ENCODE data around the gene MMP13. TPM values are rescaled to one million over a fixed set of nuclear protein-coding genes. Genes with fewer than 3 reads are reported as not detected.

The MMP13 gene
- total RNA-seq, 1 experiment from 2014 or later: not detected

- Histone ChIP-seq H3K79me1 (ENCODE audit: insufficient read depth, low read depth, low read length, poor library complexity, severe bottlenecking) (no peaks in the 10 kb centered on the region), H3K79me2 (ENCODE audit: insufficient read depth, low read length) (no peaks in the 10 kb centered on the region), H3K4me2 (ENCODE audit: insufficient read depth, insufficient read length, low read length) (no peak overlapping the region), H2BK5ac (ENCODE audit: insufficient read length, low read length) (no peak overlapping the region), H2BK120ac (ENCODE audit: low read depth, low read length, poor library complexity, severe bottlenecking) (no peak overlapping the region), H3T11ph (ENCODE audit: low read length) (no peak overlapping the region), H4K8ac (replicated peaks; ENCODE audit: insufficient read length, low read depth, low read length) (no peak overlapping the region), H4K91ac (ENCODE audit: insufficient read length, low read depth, low read length) (no peak overlapping the region), H2BK12ac (ENCODE audit: insufficient read length, low read depth, low read length) (no peak overlapping the region), H3K9me3 (ENCODE audit: control insufficient read depth, low read depth, low read length) (no peaks in the 10 kb centered on the region), H2BK15ac (ENCODE audit: low read depth, low read length) (no peak overlapping the region), H3K18ac (ENCODE audit: insufficient read length, low read depth, low read length) (no peak overlapping the region), H2AFZ (ENCODE audit: low read length) (no peak overlapping the region), H3K4ac (ENCODE audit: low read depth, low read length) (no peak overlapping the region), H2AK5ac (ENCODE audit: insufficient read length, low read length) (no peak overlapping the region), H3K14ac (ENCODE audit: insufficient read depth, low read length) (no peak overlapping the region), H3K27me3 (ENCODE audit: insufficient read depth, low read length) (no peaks in the 10 kb centered on the region), H3K23me2 (ENCODE audit: insufficient read length, low read depth, low read length, poor library complexity, severe bottlenecking) (no peaks in the 10 kb centered on the region), H3K9ac (ENCODE audit: extremely low read depth, insufficient read length, low read length) (no peak overlapping the region), H2BK20ac (ENCODE audit: low read depth, low read length, poor library complexity, severe bottlenecking) (no peak overlapping the region), H4K20me1 (ENCODE audit: control insufficient read depth, insufficient read depth, insufficient read length) (no peaks in the 10 kb centered on the region), H3K4me1 (ENCODE audit: insufficient read depth, low read length) (no peaks in the 10 kb centered on the region), H3K27ac (ENCODE audit: insufficient read length, low read depth, low read length) (no peak overlapping the region), H3K56ac (ENCODE audit: insufficient read length, low read depth, low read length) (no peak overlapping the region), H3K23ac (ENCODE audit: insufficient read length, low read depth, low read length) (no peak overlapping the region), H4K5ac (ENCODE audit: insufficient read length, low read depth, low read length) (no peak overlapping the region)
- DNase-seq: no peak
- WGBS (ENCODE audit: extremely low coverage, insufficient read length, low lambda C conversion rate): no CpG with 5 or more reads among the region's 3 CpGs
- Mint-ChIP-seq H3K4me3 (no peak overlapping the region), H3K27ac (no peak overlapping the region), H3K4me1 (peaks cover 0 to 6% of the 10 kb centered on the region in 2 experiments; a peak in 2 of 4 replicates), H3K36me3 (ENCODE audit: insufficient read depth in 1 of 3, low read depth in 3 of 3) (no peaks in the 10 kb centered on the region), H3K9me3 (no peaks in the 10 kb centered on the region), H3K27me3 (ENCODE audit: low read depth) (no peaks in the 10 kb centered on the region)
- TF ChIP-seq CTCF (conservative IDR thresholded peaks at IDR 0.05): no peak
Observed at GRCh38 chr11:102990145-102990544, 34.6 kb upstream of the MMP13 start.

Measured in H9 (cell line).